C4-2B (cell line): ENCODE results near the gene KRTAP10-2.

Experiments used
- ZFX ChIP-seq: fragments of 450-650 bp; IDR thresholded peaks from 2 replicates; pipeline ENCODE4 v1.6.1; 2017
- TF ChIP-seq, protein P1 (sequence below): fragments of 450-650 bp; conservative IDR thresholded peaks from 2 replicates; pipeline ENCODE4 v1.5.1; 2017; ENCODE audit warnings: mild to moderate bottlenecking

DNA sequence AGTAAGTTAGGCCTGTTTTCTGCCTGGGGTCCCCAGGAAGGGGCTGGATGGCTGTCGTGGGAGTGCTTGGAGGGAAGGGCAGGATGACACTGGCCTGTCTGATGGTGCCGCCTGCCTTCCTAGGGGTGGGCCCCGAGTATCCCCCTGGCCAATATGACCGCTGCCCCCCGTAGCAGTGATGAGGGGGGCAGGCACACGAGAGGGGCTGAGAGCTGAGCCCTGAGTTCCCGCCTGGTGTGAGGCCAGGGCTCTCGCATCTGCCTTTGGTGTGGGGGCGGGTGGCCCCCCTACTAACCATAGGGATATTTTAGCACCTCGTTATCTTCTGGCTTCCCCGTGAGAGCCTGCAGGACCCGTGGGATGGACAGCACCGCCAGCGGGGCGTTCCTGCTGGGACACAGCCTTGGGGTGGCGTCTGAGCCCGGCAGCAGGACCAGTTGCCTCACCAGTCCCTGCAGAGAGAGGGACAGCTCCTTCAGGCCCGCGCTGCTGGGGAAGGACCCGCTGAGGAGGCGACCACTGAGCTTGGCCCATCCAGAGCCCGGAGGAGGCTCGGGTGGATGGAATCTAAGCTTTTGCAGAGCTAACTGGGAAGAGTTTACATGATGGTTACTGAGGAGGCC is 21.7 kb downstream of the KRTAP10-2 start:
- TF ChIP-seq, protein P1, sequence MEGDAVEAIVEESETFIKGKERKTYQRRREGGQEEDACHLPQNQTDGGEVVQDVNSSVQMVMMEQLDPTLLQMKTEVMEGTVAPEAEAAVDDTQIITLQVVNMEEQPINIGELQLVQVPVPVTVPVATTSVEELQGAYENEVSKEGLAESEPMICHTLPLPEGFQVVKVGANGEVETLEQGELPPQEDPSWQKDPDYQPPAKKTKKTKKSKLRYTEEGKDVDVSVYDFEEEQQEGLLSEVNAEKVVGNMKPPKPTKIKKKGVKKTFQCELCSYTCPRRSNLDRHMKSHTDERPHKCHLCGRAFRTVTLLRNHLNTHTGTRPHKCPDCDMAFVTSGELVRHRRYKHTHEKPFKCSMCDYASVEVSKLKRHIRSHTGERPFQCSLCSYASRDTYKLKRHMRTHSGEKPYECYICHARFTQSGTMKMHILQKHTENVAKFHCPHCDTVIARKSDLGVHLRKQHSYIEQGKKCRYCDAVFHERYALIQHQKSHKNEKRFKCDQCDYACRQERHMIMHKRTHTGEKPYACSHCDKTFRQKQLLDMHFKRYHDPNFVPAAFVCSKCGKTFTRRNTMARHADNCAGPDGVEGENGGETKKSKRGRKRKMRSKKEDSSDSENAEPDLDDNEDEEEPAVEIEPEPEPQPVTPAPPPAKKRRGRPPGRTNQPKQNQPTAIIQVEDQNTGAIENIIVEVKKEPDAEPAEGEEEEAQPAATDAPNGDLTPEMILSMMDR: no peak
- TF ChIP-seq ZFX: no peak
